A549 (cell line): ENCODE measurements around the gene SLC22A17. TPM values are rescaled to one million over a fixed set of nuclear protein-coding genes. Genes with fewer than 3 reads are reported as not detected.

Experiments
- ATAC-seq, 2 experiments: fragments of 200-7000 bp in 1 of 2; fragments of >200 bp in 1 of 2; cut with Nextera tagmentation in 1 of 2; cut with Tn5 transposase in 1 of 2; 3 replicates each; pipeline versions ENCODE4 v1.8.0 to v1.9.1; 2018 to 2020; ENCODE audit warnings: mild to moderate bottlenecking in 1 of 2, moderate library complexity in 1 of 2
- CTCF ChIA-PET: fragments of 300-600 bp; sonication (Branson Sonifier 250); formaldehyde crosslinking; extraction: SDS; loops from one replicate; lab custom pipeline; 2021; ENCODE audit warnings: antibody characterized with exemption, inconsistent platforms; lab: Yijun Ruan, JAX
- POLR2A ChIA-PET: fragments of 350-600 bp; formaldehyde crosslinking; extraction: SDS; loops from one replicate; lab custom pipeline; 2021; ENCODE audit warnings: antibody characterized with exemption, inconsistent platforms; lab: Yijun Ruan, JAX
- DNase-seq, 2 experiments: peaks; one replicate each; pipeline versions ENCODE4 v3.0.0 to v3.0.0-alpha.2; 2011 to 2016; ENCODE audit warnings: low read depth in 1 of 2, low spot score in 1 of 2
- FAIRE-seq: peaks from 2 replicates; lab custom pipeline; 2011; peaks lifted over from hg19 to GRCh38; lab: Jason Lieb, UNC
- H3K27ac ChIP-seq, 2 experiments: fragments of >200 bp; sonication (Bioruptor Twin); formaldehyde crosslinking; 3 replicates each; pipeline ENCODE4 v1.5.1; 2016 to 2017
- H3K4me1 ChIP-seq: fragments of >200 bp; sonication (Bioruptor Twin); formaldehyde crosslinking; 3 replicates; pipeline ENCODE4 v1.6.1; 2016
- H3K4me2 ChIP-seq: fragments of >200 bp; sonication (Bioruptor Twin); formaldehyde crosslinking; 3 replicates; pipeline ENCODE4 v1.6.1; 2016
- H3K4me3 ChIP-seq: fragments of >200 bp; sonication (Bioruptor Twin); formaldehyde crosslinking; 3 replicates; pipeline ENCODE4 v1.5.1; 2016
- H3K9me3 ChIP-seq: fragments of >200 bp; sonication (Bioruptor Twin); formaldehyde crosslinking; 3 replicates; pipeline ENCODE4 v1.6.1; 2016
- ATOH8 ChIP-seq: fragments of 250-450 bp; sonication (Bioruptor Pico); IDR thresholded peaks from 2 replicates; pipeline ENCODE4 v1.5.0; 2020; ENCODE audit warnings: low read depth, mild to moderate bottlenecking, moderate library complexity
- BHLHE40 ChIP-seq: IDR thresholded peaks from 2 replicates; pipeline ENCODE4 v1.6.1; 2012; ENCODE audit warnings: low read depth, low read length, inconsistent platforms
- CBX2 ChIP-seq: fragments of 200-600 bp; sonication (generic); IDR thresholded peaks from 2 replicates; pipeline ENCODE4 v1.6.1; 2016; ENCODE audit warnings: low read depth, mild to moderate bottlenecking, borderline replicate concordance
- CHD4 ChIP-seq: fragments of 200-600 bp; sonication (generic); IDR thresholded peaks from 2 replicates; pipeline ENCODE4 v1.6.1; 2016; ENCODE audit warnings: antibody characterized with exemption, mild to moderate bottlenecking, borderline replicate concordance
- EHF ChIP-seq: fragments of 250-450 bp; sonication (Bioruptor Pico); IDR thresholded peaks from 2 replicates; pipeline ENCODE4 v1.5.0; 2020; ENCODE audit warnings: mild to moderate bottlenecking
- EHMT2 ChIP-seq: fragments of 200-600 bp; sonication (generic); IDR thresholded peaks from 2 replicates; pipeline ENCODE4 v1.6.1; 2016; ENCODE audit warnings: antibody characterized with exemption, low read depth, mild to moderate bottlenecking, moderate library complexity
- ELK1 ChIP-seq: fragments of 150-350 bp; IDR thresholded peaks from 2 replicates; pipeline ENCODE4 v1.6.1; 2014; ENCODE audit warnings: low read depth, mild to moderate bottlenecking, low read length
- FOXS1 ChIP-seq: fragments of 250-450 bp; sonication (Bioruptor Pico); IDR thresholded peaks from 2 replicates; pipeline ENCODE4 v1.5.0; 2020; ENCODE audit warnings: mild to moderate bottlenecking, moderate library complexity
- GATA3 ChIP-seq: IDR thresholded peaks from 2 replicates; pipeline ENCODE4 v1.6.1; 2012; ENCODE audit warnings: borderline replicate concordance
- HOXA7 ChIP-seq: fragments of 250-450 bp; sonication (Bioruptor Pico); IDR thresholded peaks from 2 replicates; pipeline ENCODE4 v1.5.0; 2020; ENCODE audit warnings: mild to moderate bottlenecking, moderate library complexity
- HOXB13 ChIP-seq: fragments of 250-450 bp; sonication (Bioruptor Pico); IDR thresholded peaks from 2 replicates; pipeline ENCODE4 v1.5.0; 2020; ENCODE audit warnings: low read depth, mild to moderate bottlenecking, moderate library complexity
- JUN ChIP-seq, 2 experiments: fragments of >200 bp; sonication (Bioruptor Twin); formaldehyde crosslinking; IDR thresholded peaks; 2 replicates in 1 of 2; 3 replicates in 1 of 2; pipeline ENCODE4 v1.6.1; 2016 to 2017
- JUNB ChIP-seq: fragments of >200 bp; sonication (Bioruptor Twin); formaldehyde crosslinking; IDR thresholded peaks from 2 replicates; pipeline ENCODE4 v1.6.1; 2016
- KDM1A ChIP-seq: fragments of 200-600 bp; sonication (generic); IDR thresholded peaks from 2 replicates; pipeline ENCODE4 v1.6.1; 2016; ENCODE audit warnings: low read depth, mild to moderate bottlenecking
- MAFK ChIP-seq: fragments of 450-650 bp; IDR thresholded peaks from 2 replicates; pipeline ENCODE4 v1.6.1; 2014; ENCODE audit not compliant: partially characterized antibody
- MAZ ChIP-seq: fragments of 150-350 bp; IDR thresholded peaks from 2 replicates; pipeline ENCODE4 v1.6.1; 2014; ENCODE audit warnings: antibody characterized with exemption, low read depth, low read length, borderline replicate concordance
- MYC ChIP-seq: IDR thresholded peaks from 2 replicates; pipeline ENCODE4 v1.6.1; 2012; ENCODE audit warnings: mild to moderate bottlenecking, inconsistent platforms, low read length, improper control_type of control experiment, borderline replicate concordance
- NR3C1 ChIP-seq: fragments of >200 bp; sonication (Bioruptor Twin); formaldehyde crosslinking; IDR thresholded peaks from 3 replicates; pipeline ENCODE4 v1.6.1; 2017
- PHF8 ChIP-seq: fragments of 200-600 bp; sonication (generic); IDR thresholded peaks from 2 replicates; pipeline ENCODE4 v1.6.1; 2016; ENCODE audit warnings: low read depth, mild to moderate bottlenecking, antibody characterized with exemption, moderate library complexity, borderline replicate concordance
- RAD21 ChIP-seq, 2 experiments: fragments of >200 bp in 1 of 2; sonication (Bioruptor Twin) in 1 of 2; formaldehyde crosslinking in 1 of 2; IDR thresholded peaks in 1 of 2; conservative IDR thresholded peaks in 1 of 2; 2 replicates in 1 of 2; 3 replicates in 1 of 2; pipeline ENCODE4 v1.6.1; 2012 to 2018; ENCODE audit warnings: inconsistent platforms in 1 of 2
- RCOR1 ChIP-seq: fragments of 150-350 bp; IDR thresholded peaks from 2 replicates; pipeline ENCODE4 v1.6.1; 2014; ENCODE audit warnings: antibody characterized with exemption, low read length, low read depth
- RFX5 ChIP-seq: fragments of 450-650 bp; IDR thresholded peaks from 2 replicates; pipeline ENCODE4 v1.7.1; 2014; ENCODE audit warnings: antibody characterized with exemption, mild to moderate bottlenecking, moderate library complexity
- RNF2 ChIP-seq: fragments of 200-600 bp; sonication (generic); IDR thresholded peaks from 2 replicates; pipeline ENCODE4 v1.6.1; 2016; ENCODE audit warnings: low read depth, mild to moderate bottlenecking, antibody characterized with exemption, moderate library complexity, borderline replicate concordance
- ZC3H11A ChIP-seq: fragments of 450-650 bp; IDR thresholded peaks from 2 replicates; pipeline ENCODE4 v1.6.1; 2014; ENCODE audit warnings: antibody characterized with exemption, mild to moderate bottlenecking
- ZFP36 ChIP-seq: fragments of 450-650 bp; IDR thresholded peaks from 2 replicates; pipeline ENCODE4 v1.6.1; 2014; ENCODE audit warnings: borderline replicate concordance; ENCODE audit not compliant: partially characterized antibody
- WGBS: methylation state at CpG from one replicate; pipeline ENCODE4 v1.1.6; 2017; ENCODE audit errors: missing lambda C conversion rate; 5-methylcytosine and 5-hydroxymethylcytosine counted together
- polyA plus RNA-seq, 4 experiments: library from polyadenylated mRNA; depleted of rRNA in 3 of 4; stranded (reverse); fragments of >200 nt; fragmentation: RNase III in 1 of 4; extraction: RNeasy Plus Mini Kit Qiagen cat#74134 plus additional on column Dnase treatment in 1 of 4; gene quantifications; 2 replicates in 3 of 4; 3 replicates in 1 of 4; pipeline ENCODE4 v1.2.3, GENCODE V29; 2011 to 2017

The SLC22A17 gene
- polyA plus RNA-seq, 2 of the 4 experiments (the other 2 are of a cell fraction): 3.5 to 8.4 TPM

- POLR2A ChIA-PET: no interaction called here
- no peak overlapping the region for H3K4me3 ChIP-seq
- H3K4me2 ChIP-seq: no peak overlapping the region
- no peak for FAIRE-seq
- CTCF ChIA-PET: interaction anchor here (1.0 to 5.0 kb wide), 4 partner anchors 16 to 35 kb away, joined by 3 to 20 read pairs (median 6); no protein-coding TSS in a partner anchor
- H3K4me1 ChIP-seq: no peaks in the 10 kb centered on the region
- H3K9me3 ChIP-seq: peaks cover 24% of the 10 kb centered on the region
- H3K27ac ChIP-seq: no peak overlapping the region
- TF ChIP-seq HOXB13 (CRISPR knock-in tag): no peak
- no peak for TF ChIP-seq KDM1A
- TF ChIP-seq CHD4: no peak
- TF ChIP-seq ATOH8 (CRISPR knock-in tag): no peak
- TF ChIP-seq ELK1: no peak
- no peak for TF ChIP-seq RAD21 (conservative IDR thresholded peaks at IDR 0.05 in 1 of 2, IDR thresholded peaks at IDR 0.05 in 1 of 2)
- 18% methylated on average over 3 of the region's 3 CpGs for WGBS
- 0 out of 6 replicates have a peak, but pooled peaks of 1 of the 2 experiments have one; percentile 36 for ATAC-seq
- DNase-seq: no peak
Observed at GRCh38 chr14:23344481-23344880, 8.2 kb downstream of the SLC22A17 start.

GRCh38 chr14:23339506-23340268 is 13.0 kb downstream of the SLC22A17 start:
- Histone ChIP-seq H3K9me3 (peaks cover 36% of the 10 kb centered on the region), H3K4me3 (no peak overlapping the region), H3K4me1 (no peaks in the 10 kb centered on the region), H3K4me2 (no peak overlapping the region), H3K27ac (no peak overlapping the region)
- DNase-seq (no peak), FAIRE-seq (no peak), ATAC-seq (no peak)
- TF ChIP-seq HOXB13 (CRISPR knock-in tag) (no peak), ZFP36 (peak; percentile 65)
- ChIA-PET CTCF (interaction anchor here (1.3 to 14.7 kb wide), 2 partner anchors 11 to 39 kb away, joined by 3 to 186 read pairs; partner anchors contain the start of gene CMTM5), POLR2A (no interaction called here)
- 3% methylated on average over 1 of the region's 1 CpG for WGBS

- H3K9me3 ChIP-seq: peaks cover 24% of the 10 kb centered on the region
- no peak for ATAC-seq
- H3K27ac ChIP-seq: no peak overlapping the region
- no peak for TF ChIP-seq RFX5
- TF ChIP-seq BHLHE40: no peak
- TF ChIP-seq RCOR1: no peak
- TF ChIP-seq MAFK: no peak
- TF ChIP-seq EHMT2: no peak
- no peak for TF ChIP-seq HOXA7 (CRISPR knock-in tag)
- no peak for TF ChIP-seq MYC
- no peak for TF ChIP-seq JUN (IDR thresholded peaks at IDR 0.05)
- no peak for TF ChIP-seq RAD21 (conservative IDR thresholded peaks at IDR 0.05 in 1 of 2, IDR thresholded peaks at IDR 0.05 in 1 of 2)
- no peak for TF ChIP-seq GATA3
- TF ChIP-seq CBX2: no peak
- no peak for TF ChIP-seq PHF8
- no peak for TF ChIP-seq NR3C1
- TF ChIP-seq MAZ: no peak
- TF ChIP-seq RNF2: no peak
- no peak for TF ChIP-seq ELK1
- no peak for TF ChIP-seq FOXS1 (CRISPR knock-in tag)
- TF ChIP-seq JUNB: no peak
- TF ChIP-seq ZC3H11A: no peak
- TF ChIP-seq EHF (CRISPR knock-in tag): no peak
- TF ChIP-seq, all 56 proteins: peak for 0
- ChIA-PET CTCF (interaction anchor here (1.2 to 14.7 kb wide), 4 partner anchors 9 to 44 kb away, joined by 3 to 186 read pairs (median 8); partner anchors contain the start of gene CMTM5), POLR2A (interaction anchor here (1.3 kb wide), 1 partner anchor 15 kb away, joined by 3 read pairs; the partner anchor contains the start of gene PABPN1)
- no peak for DNase-seq
- no peak overlapping the region for H3K4me3 ChIP-seq
- 45% methylated on average over 5 of the region's 5 CpGs for WGBS
- H3K4me2 ChIP-seq: no peak overlapping the region
- H3K4me1 ChIP-seq: no peaks in the 10 kb centered on the region
- FAIRE-seq: no peak
Observed at GRCh38 chr14:23335623-23336022, 17.1 kb downstream of the SLC22A17 start.
